Stimulated activated CD4-positive, alpha-beta T cell treated with anti-CD3 and anti-CD28 coated beads, Interleukin-4, amount 100 ng/mL, for 48 hours (primary cell): ENCODE measurements around the gene USP17L11.
"Not testable (repeated sequence)": the region's sequence is repeated elsewhere in the genome, so short reads cannot be mapped to it uniquely, and the experiment has no call there.

Source experiments
- DNase-seq, 2 donors: peaks; one replicate each; pipeline ENCODE4 v3.0.0-alpha.2; 2020; ENCODE audit warnings: low read depth in 2 of 2

Gene USP17L11

GRCh38 chr4:9215105-9215504 is at the start of gene USP17L11:
TSS of gene USP17L11 (plus strand) at chr4:9215405. CDS start at chr4:9215405, 0 bp downstream.
- not testable (repeated sequence) for DNase-seq

GRCh38 chr4:9165990-9166389 is 49.2 kb upstream of the USP17L11 start:
- DNase-seq: not testable (repeated sequence)

- not testable (repeated sequence) for DNase-seq
These were observed 45.3 kb upstream of the USP17L11 start, which contains the start of gene FAM90A26 for GRCh38 chr4:9169791-9170459. TSS of gene FAM90A26 (plus strand) at chr4:9170409. CDS start at chr4:9173173, 2,764 bp downstream.

- DNase-seq: not testable (repeated sequence)
These were observed 4.8 kb upstream of the USP17L11 start, which contains the start of gene USP17L10 for GRCh38 chr4:9210357-9210756. TSS of gene USP17L10 (plus strand) at chr4:9210657. CDS start at chr4:9210657, 0 bp downstream.

- not testable (repeated sequence) for DNase-seq
These were observed 504 bp upstream of the USP17L11 start for GRCh38 chr4:9214701-9215100.

GRCh38 chr4:9219852-9220251 is 4.6 kb downstream of the USP17L11 start, which contains the start of gene USP17L12:
TSS of gene USP17L12 (plus strand) at chr4:9220152. CDS start at chr4:9220152, 0 bp downstream.
- DNase-seq: not testable (repeated sequence)

GRCh38 chr4:9224596-9224995 is 9.4 kb downstream of the USP17L11 start, which contains the start of gene USP17L13:
TSS of gene USP17L13 (plus strand) at chr4:9224896. CDS start at chr4:9224896, 0 bp downstream.
- not testable (repeated sequence) for DNase-seq

GRCh38 chr4:9230249-9230648 is 15.0 kb downstream of the USP17L11 start:
- not testable (repeated sequence) for DNase-seq

GRCh38 chr4:9234085-9234484 is 18.9 kb downstream of the USP17L11 start, which contains the start of gene USP17L15:
TSS of gene USP17L15 (plus strand) at chr4:9234385. CDS start at chr4:9234385, 0 bp downstream.
- not testable (repeated sequence) for DNase-seq

GRCh38 chr4:9238461-9238860 is 23.3 kb downstream of the USP17L11 start:
- not testable (repeated sequence) for DNase-seq

- DNase-seq: not testable (repeated sequence)
These were observed 28.4 kb downstream of the USP17L11 start, which contains the start of gene USP17L17 for GRCh38 chr4:9243579-9243978. TSS of gene USP17L17 (plus strand) at chr4:9243879. CDS start at chr4:9243879, 0 bp downstream.

GRCh38 chr4:9247953-9248680 is 32.9 kb downstream of the USP17L11 start, which contains the start of gene USP17L18:
TSS of gene USP17L18 (plus strand) at chr4:9248630. CDS start at chr4:9248630, 0 bp downstream.
- not testable (repeated sequence) for DNase-seq

- DNase-seq: not testable (repeated sequence)
These were observed 37.9 kb downstream of the USP17L11 start, which contains the start of gene USP17L19 for GRCh38 chr4:9253078-9253477. TSS of gene USP17L19 (plus strand) at chr4:9253378. CDS start at chr4:9253378, 0 bp downstream.

- DNase-seq: not testable (repeated sequence)
These were observed 42.6 kb downstream of the USP17L11 start, which contains the start of gene USP17L20 for GRCh38 chr4:9257824-9258223. TSS of gene USP17L20 (plus strand) at chr4:9258124. CDS start at chr4:9258124, 0 bp downstream.

GRCh38 chr4:9262572-9262971 is 47.4 kb downstream of the USP17L11 start, which contains the start of gene USP17L21:
TSS of gene USP17L21 (plus strand) at chr4:9262872. CDS start at chr4:9262872, 0 bp downstream.
- not testable (repeated sequence) for DNase-seq
